Head of caudate nucleus (tissue), 42 donors: ENCODE results near the gene ALPK3.

Source experiments
- DNase-seq, 42 donors: peaks; one replicate each; pipeline versions ENCODE4 v3.0.0 to v3.0.0-alpha.2; 2020 to 2021; ENCODE audit warnings: mixed read lengths in 7 of 42
- intact Hi-C: fragments of 100-400 bp; cut with DNase I; formaldehyde crosslinking; loops from one replicate; pipeline ENCODE4 v1.15.0; 2022

Gene ALPK3

GRCh38 chr15:84818261-84819131, 1.3 kb downstream of the ALPK3 start:
- no peak for DNase-seq
- intact Hi-C loops = no loop called here

- intact Hi-C loops = no loop called here
- no peak for DNase-seq
These were observed 2.2 kb downstream of the ALPK3 start for GRCh38 chr15:84819291-84819768.

- intact Hi-C loops = no loop called here
- DNase-seq = no peak
These were observed 2.6 kb downstream of the ALPK3 start for GRCh38 chr15:84819791-84820190.

GRCh38 chr15:84821501-84822021, 4.4 kb downstream of the ALPK3 start:
- no peak for DNase-seq
- intact Hi-C loops = no loop called here

GRCh38 chr15:84822653-84823281, 5.6 kb downstream of the ALPK3 start:
- DNase-seq = no peak
- intact Hi-C loops = no loop called here

- DNase-seq = no peak
- intact Hi-C loops = no loop called here
These were observed 6.2 kb downstream of the ALPK3 start for GRCh38 chr15:84823282-84823878.

- intact Hi-C loops = no loop called here
These were observed 7.3 kb downstream of the ALPK3 start for GRCh38 chr15:84824260-84825007.

GRCh38 chr15:84826369-84826823, 9.2 kb downstream of the ALPK3 start:
- intact Hi-C loops = no loop called here
- no peak for DNase-seq

More at GRCh38 chr15:84824260-84825007, 7.3 kb downstream of the ALPK3 start:
- DNase-seq = peak in 2 of 42 donors; percentile 24 to 30

GRCh38 chr15:84827246-84827645, 10.1 kb downstream of the ALPK3 start:
- intact Hi-C loops = no loop called here
- no peak for DNase-seq

GRCh38 chr15:84828086-84828908, 11.1 kb downstream of the ALPK3 start:
- intact Hi-C loops = no loop called here
- DNase-seq = no peak

GRCh38 chr15:84829428-84829827, 12.3 kb downstream of the ALPK3 start:
- intact Hi-C loops = no loop called here
- no peak for DNase-seq

- DNase-seq = no peak
- intact Hi-C loops = no loop called here
These were observed 12.9 kb downstream of the ALPK3 start for GRCh38 chr15:84830036-84830435.

- intact Hi-C loops = no loop called here
- DNase-seq = no peak
These were observed 13.9 kb downstream of the ALPK3 start for GRCh38 chr15:84831028-84831427.

- intact Hi-C loops = no loop called here
- DNase-seq = no peak
These were observed 14.5 kb downstream of the ALPK3 start for GRCh38 chr15:84831613-84832012.

GRCh38 chr15:84832448-84833040, 15.4 kb downstream of the ALPK3 start:
- intact Hi-C loops = no loop called here
- DNase-seq = no peak

GRCh38 chr15:84833447-84834228, 16.5 kb downstream of the ALPK3 start:
- intact Hi-C loops = no loop called here
- DNase-seq = no peak
